Heart left ventricle (tissue), 16 donors: ENCODE data around the gene ZNF576. TPM values are rescaled to one million over a fixed set of nuclear protein-coding genes. Genes with fewer than 3 reads are reported as not detected.

Source experiments
- ATAC-seq, 4 donors: fragments of 200-7000 bp; cut with Tn5 transposase; one replicate each; pipeline ENCODE4 v1.9.1; 2020 to 2022; ENCODE audit warnings: moderate library complexity in 4 of 4, mild to moderate bottlenecking in 3 of 4, moderate number of reproducible peaks in 1 of 4
- DNase-seq, 5 donors: peaks; one replicate each; pipeline ENCODE4 v3.0.0-alpha.2; 2020
- H3K27ac ChIP-seq, 12 donors: fragments of 200-600 bp; sonication (generic) in 4 of 12; one replicate each; pipeline versions ENCODE4 v1.5.0 to v1.8.0; 2016 to 2022; ENCODE audit warnings: mild to moderate bottlenecking in 2 of 12
- H3K27me3 ChIP-seq, 9 donors: fragments of 200-600 bp; sonication (generic) in 2 of 9; one replicate each; pipeline versions ENCODE4 v1.5.1 to v1.8.0; 2016 to 2022; ENCODE audit warnings: mild to moderate bottlenecking in 3 of 9
- H3K36me3 ChIP-seq, 9 donors: fragments of 200-600 bp; sonication (generic) in 2 of 9; one replicate each; pipeline versions ENCODE4 v1.5.0 to v1.8.0; 2018 to 2022; ENCODE audit warnings: mild to moderate bottlenecking in 2 of 9
- H3K4me1 ChIP-seq, 12 donors: fragments of 200-600 bp; sonication (generic) in 4 of 12; one replicate each; pipeline versions ENCODE4 v1.5.0 to v1.8.0; 2016 to 2022; ENCODE audit warnings: mild to moderate bottlenecking in 3 of 12
- H3K4me3 ChIP-seq, 12 donors: fragments of 200-600 bp; sonication (generic) in 4 of 12; one replicate each; pipeline versions ENCODE4 v1.5.0 to v1.8.0; 2017 to 2022; ENCODE audit warnings: mild to moderate bottlenecking in 9 of 12, moderate library complexity in 4 of 12
- H3K9me3 ChIP-seq, 12 donors: fragments of 200-600 bp; sonication (generic) in 4 of 12; one replicate each; pipeline versions ENCODE4 v1.5.0 to v1.8.0; 2016 to 2022; ENCODE audit warnings: mild to moderate bottlenecking in 1 of 12
- CTCF ChIP-seq, 12 donors: fragments of 200-600 bp; sonication (generic) in 4 of 12; IDR thresholded peaks; one replicate each; pipeline versions ENCODE4 v1.5.0 to v1.8.0; 2018 to 2022; ENCODE audit warnings: antibody characterized with exemption in 12 of 12, mild to moderate bottlenecking in 5 of 12
- POLR2A ChIP-seq, 2 donors: fragments of 450-650 bp; IDR thresholded peaks; one replicate each; pipeline ENCODE4 v1.6.1; 2017; ENCODE audit warnings: antibody characterized with exemption in 2 of 2, mild to moderate bottlenecking in 2 of 2, moderate library complexity in 2 of 2
- WGBS, 4 donors: extraction: QIAGEN DNeasy Blood & Tissue Kit in 2 of 4; methylation state at CpG; one replicate each; pipeline versions ENCODE4 v1.1.5 to v1.1.7; 2013 to 2018; 5-methylcytosine and 5-hydroxymethylcytosine counted together
- intact Hi-C, 10 donors: fragments of 100-400 bp; cut with DNase I; formaldehyde crosslinking; loops; one replicate each; pipeline versions ENCODE4 v1.11.1 to v1.14.2; 2022
- polyA plus RNA-seq, 2 donors: library from polyadenylated mRNA; stranded (reverse); fragments of 200-250 nt; gene quantifications; one replicate each; pipeline ENCODE4 v1.2.3, GENCODE V29; 2013
- total RNA-seq, 9 donors: library from RNA; depleted of rRNA in 2 of 9; stranded (reverse); fragments of >200 nt in 2 of 9; fragmentation: NEBNext Ultra II Directional in 3 of 9; extraction: Animal tissue kit (Norgen Biotek cat#: 25700) in 3 of 9; gene quantifications; one replicate each; pipeline versions ENCODE4 v1.1.0 to v1.2.4, GENCODE V29; 2016 to 2023
- donor health status: ischemic (EF 13 %, LVEDD 7.1; RV severe dilation, severe dysfunction).
- donor health status: healthy with polysubstance abuse.
- donor health status: DM: no; HTN: yes; CAD: no.
- donor health status: DM: no; HTN: no; CAD: no.
- donor health status: ischemic (EF 25% LVEDD 6.9; RV normal size, moderate dysfunction).
- donor health status: ischemic (EF 25% LVEDD 5.7; RV mildly dilated, moderate dysfunction).
- donor health status: healthy.
- donor health status: DM: yes; HTN: yes; CAD: no.
- donor health status: ischemic (EF 35%, LVEDD 5.7; RV mildly dilated, moderate dysfunction).
- donor health status: nonischemic (EF 11% LVEDD 7.7; RV severe dilation, severe dysfunction).
- donor health status: DM: yes; HTN: yes; CAD: no.
- donor health status: PGD.
- donor health status: ischemic (EF 29% LVEDD 5.4; RV normal size, mild dysfunction).
- donor health status: nonischemic (EF 23%, LVEDD 6.1; RV moderate dilation, normal function).

The ZNF576 gene
- total and polyA plus RNA-seq, 11 donors: 8.9 to 22.4 (median 11.8) TPM

- H3K36me3 ChIP-seq: peaks cover 0 to 74% (median 63%) of the 10 kb centered on the region in 9 donors
- ATAC-seq: no peak
Measured at GRCh38 chr19:43551399-43552197, 44.8 kb upstream of the ZNF576 start.

GRCh38 chr19:43552198-43552450 is 44.3 kb upstream of the ZNF576 start:
- intact Hi-C loops: loop anchor here in 7 of 10 donors (5.0 to 10.0 kb wide), 4 partner anchors 100 to 233 kb away; partner anchors contain the start of gene KCNN4 (in 1 of the 7)
- no peaks in the 10 kb centered on the region for H3K4me1 ChIP-seq
- DNase-seq: peak in 1 of 5 donors; percentile 21
- TF ChIP-seq POLR2A (IDR thresholded peaks at IDR 0.05) (no peak), CTCF (IDR thresholded peaks at IDR 0.05) (no peak)
- ATAC-seq: no peak
- H3K4me3 ChIP-seq: no peak overlapping the region
- H3K27ac ChIP-seq: no peak overlapping the region
- no peaks in the 10 kb centered on the region for H3K9me3 ChIP-seq
- peaks cover 0 to 78% (median 66%) of the 10 kb centered on the region in 9 donors for H3K36me3 ChIP-seq
- WGBS, 4 donors: 79 to 93% (median 91%) methylated on average over 3 of the region's 3 CpGs
- H3K27me3 ChIP-seq: no peaks in the 10 kb centered on the region

More at GRCh38 chr19:43551399-43552197, 44.8 kb upstream of the ZNF576 start:
- Histone ChIP-seq H3K9me3 (no peaks in the 10 kb centered on the region), H3K4me3 (no peak overlapping the region), H3K27ac (no peak overlapping the region), H3K4me1 (no peaks in the 10 kb centered on the region), H3K27me3 (no peaks in the 10 kb centered on the region)
- TF ChIP-seq POLR2A (IDR thresholded peaks at IDR 0.05) (no peak), CTCF (IDR thresholded peaks at IDR 0.05) (no peak)
- WGBS, 4 donors: 88 to 89% (median 89%) methylated on average over 23 of the region's 23 CpGs
- DNase-seq: peak in 1 of 5 donors; percentile 0
- intact Hi-C loops: loop anchor here in 7 of 10 donors (5.0 to 10.0 kb wide), 4 partner anchors 101 to 233 kb away; partner anchors contain the start of gene KCNN4 (in 1 of the 7)

GRCh38 chr19:43552616-43553015 is 43.8 kb upstream of the ZNF576 start:
- H3K27ac ChIP-seq: no peak overlapping the region
- no peaks in the 10 kb centered on the region for H3K4me1 ChIP-seq
- 71 to 96% (median 78%) methylated on average over 2 to 3 of the region's 3 CpGs for WGBS, 4 donors
- H3K4me3 ChIP-seq: no peak overlapping the region
- no peak for ATAC-seq
- DNase-seq: peak in 1 of 5 donors; percentile 0
- no peaks in the 10 kb centered on the region for H3K27me3 ChIP-seq
- no peaks in the 10 kb centered on the region for H3K9me3 ChIP-seq
- peaks cover 0 to 80% (median 66%) of the 10 kb centered on the region in 9 donors for H3K36me3 ChIP-seq
- TF ChIP-seq POLR2A (IDR thresholded peaks at IDR 0.05): no peak
- TF ChIP-seq CTCF (IDR thresholded peaks at IDR 0.05): no peak
- intact Hi-C loops: loop anchor here in 7 of 10 donors (5.0 to 10.0 kb wide), 4 partner anchors 100 to 232 kb away; partner anchors contain the start of gene KCNN4 (in 1 of the 7)

- intact Hi-C loops: loop anchor here in 7 of 10 donors (5.0 to 10.0 kb wide), 4 partner anchors 99 to 231 kb away; partner anchors contain the start of gene KCNN4 (in 1 of the 7)
- Histone ChIP-seq H3K27me3 (no peaks in the 10 kb centered on the region), H3K36me3 (peaks cover 0 to 91% (median 70%) of the 10 kb centered on the region in 9 donors), H3K4me1 (no peaks in the 10 kb centered on the region), H3K4me3 (no peak overlapping the region), H3K27ac (no peak overlapping the region), H3K9me3 (no peaks in the 10 kb centered on the region)
- TF ChIP-seq CTCF (IDR thresholded peaks at IDR 0.05): no peak
- peak in 1 of 5 donors; percentile 4 for DNase-seq
- WGBS, 4 donors: 60 to 89% (median 82%) methylated on average over 3 to 4 of the region's 4 CpGs
- no peak for ATAC-seq
Measured at GRCh38 chr19:43553656-43554055, 42.7 kb upstream of the ZNF576 start.
